ENCODE results near the gene C4BPA. TPM values are rescaled to one million over a fixed set of nuclear protein-coding genes. Genes with fewer than 3 reads are reported as not detected.

Gene C4BPA
- total and polyA plus RNA-seq, 2 of the 4 experiments (the other 2 are of a cell fraction): not detected

DNA sequence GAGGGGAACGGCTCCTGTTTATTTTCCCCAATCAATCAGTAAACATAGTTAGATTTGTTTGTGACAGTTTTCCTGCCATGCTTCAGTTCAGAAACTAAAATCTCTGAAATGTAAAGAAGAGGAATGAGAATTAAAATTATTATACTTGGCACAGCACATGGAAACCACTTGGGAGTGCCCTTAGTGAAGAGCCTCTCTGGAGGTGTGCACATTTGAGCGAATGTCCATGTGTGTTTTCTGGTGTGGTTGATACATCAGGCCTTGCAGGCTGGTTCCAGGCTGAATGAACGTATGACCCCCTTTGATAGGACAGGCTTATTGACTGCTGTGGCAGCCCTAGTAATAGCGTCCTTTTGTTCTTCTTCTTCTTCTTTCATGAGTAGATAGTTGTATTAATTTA, 27.1 kb downstream of the C4BPA start:
- Histone ChIP-seq H3K9me3 (ENCODE audit: control insufficient read depth, insufficient read depth, low read length) (0 out of 2 replicates have a peak, but pooled peaks cover 1% of the 10 kb centered on the region), H3K23ac (ENCODE audit: low read depth, low read length) (no peak overlapping the region), H3K36me3 (ENCODE audit: control insufficient read depth, insufficient read depth, low read length) (no peaks in the 10 kb centered on the region), H2BK20ac (ENCODE audit: low read depth, low read length) (no peak overlapping the region), H4K8ac (ENCODE audit: low read depth in 2 of 2, low read length in 2 of 2) (no peak overlapping the region), H3K9ac (ENCODE audit: low read depth, low read length) (no peak overlapping the region), H3K27me3 (ENCODE audit: control insufficient read depth, insufficient read depth, low read length) (no peaks in the 10 kb centered on the region), H3K56ac (ENCODE audit: extremely low read depth, insufficient read depth, low read length) (no peak overlapping the region), H3K27ac (ENCODE audit: insufficient read depth, low read length) (no peak overlapping the region), H2AFZ (replicated peaks; ENCODE audit: low read length, poor library complexity) (no peak overlapping the region), H3K4me3 (ENCODE audit: insufficient read depth, low read depth, low read length) (no peak overlapping the region), H3K14ac (replicated peaks; ENCODE audit: low read depth, low read length) (no peak overlapping the region), H3K79me1 (ENCODE audit: low read depth in 1 of 2, low read length in 2 of 2) (no peaks in the 10 kb centered on the region), H2AK5ac (ENCODE audit: low read depth, low read length) (no peak overlapping the region), H4K91ac (ENCODE audit: insufficient read depth, low read depth, low read length) (no peak overlapping the region), H2BK120ac (ENCODE audit: low read depth, low read length) (no peak overlapping the region), H4K20me1 (ENCODE audit: insufficient read depth, low read length) (no peaks in the 10 kb centered on the region), H2BK15ac (ENCODE audit: low read depth, low read length) (no peak overlapping the region), H2BK5ac (ENCODE audit: low read depth, low read length, poor library complexity, severe bottlenecking) (no peak overlapping the region), H3K4me2 (ENCODE audit: low read depth, low read length) (no peak overlapping the region), H3K18ac (ENCODE audit: low read depth, low read length) (no peak overlapping the region), H4K5ac (ENCODE audit: low read depth, low read length) (no peak overlapping the region), H2AK9ac (replicated peaks; ENCODE audit: low read depth, low read length, poor library complexity) (no peak overlapping the region), H3K4ac (ENCODE audit: low read depth, low read length) (no peak overlapping the region), H3K4me1 (ENCODE audit: control insufficient read depth, insufficient read depth, low read length) (no peaks in the 10 kb centered on the region), H3K9me1 (ENCODE audit: insufficient read depth, low read length) (no peaks in the 10 kb centered on the region)
- WGBS, 2 experiments (ENCODE audit: extremely low coverage in 2 of 2, insufficient read length in 1 of 2): no CpG with 5 or more reads among the region's 4 CpGs
- in situ Hi-C loops (cut with MboI; ENCODE audit: low sequenced_read_pairs): no loop called here
- no TSS peak for BruUV-seq (replicated peaks)
- intact Hi-C loops (cut with micrococcal nuclease): no loop called here
- CTCF ChIA-PET: no interaction called here
- dilution Hi-C loops (cut with HindIII; ENCODE audit: low sequenced_read_pairs, unreplicated experiment): no loop called here
- no peak for TF ChIP-seq RFX5 (IDR thresholded peaks at IDR 0.05; ENCODE audit: low read depth, low read length)
- no peak for DNase-seq
- POLR2A ChIA-PET (ENCODE audit: unreplicated experiment): no interaction called here
- no peak for ATAC-seq (ENCODE audit: low read depth)

All from IMR-90 (cell line).